GM18499 (cell line): ENCODE results near the gene SH3RF3.

Experiments
- ATAC-seq: cut with Tn5 transposase; IDR thresholded peaks from one replicate; pipeline ENCODE4 v1.9.1; 2021; ENCODE audit warnings: moderate number of reproducible peaks; ENCODE audit not compliant: insufficient read depth, unreplicated experiment

The SH3RF3 gene

DNA sequence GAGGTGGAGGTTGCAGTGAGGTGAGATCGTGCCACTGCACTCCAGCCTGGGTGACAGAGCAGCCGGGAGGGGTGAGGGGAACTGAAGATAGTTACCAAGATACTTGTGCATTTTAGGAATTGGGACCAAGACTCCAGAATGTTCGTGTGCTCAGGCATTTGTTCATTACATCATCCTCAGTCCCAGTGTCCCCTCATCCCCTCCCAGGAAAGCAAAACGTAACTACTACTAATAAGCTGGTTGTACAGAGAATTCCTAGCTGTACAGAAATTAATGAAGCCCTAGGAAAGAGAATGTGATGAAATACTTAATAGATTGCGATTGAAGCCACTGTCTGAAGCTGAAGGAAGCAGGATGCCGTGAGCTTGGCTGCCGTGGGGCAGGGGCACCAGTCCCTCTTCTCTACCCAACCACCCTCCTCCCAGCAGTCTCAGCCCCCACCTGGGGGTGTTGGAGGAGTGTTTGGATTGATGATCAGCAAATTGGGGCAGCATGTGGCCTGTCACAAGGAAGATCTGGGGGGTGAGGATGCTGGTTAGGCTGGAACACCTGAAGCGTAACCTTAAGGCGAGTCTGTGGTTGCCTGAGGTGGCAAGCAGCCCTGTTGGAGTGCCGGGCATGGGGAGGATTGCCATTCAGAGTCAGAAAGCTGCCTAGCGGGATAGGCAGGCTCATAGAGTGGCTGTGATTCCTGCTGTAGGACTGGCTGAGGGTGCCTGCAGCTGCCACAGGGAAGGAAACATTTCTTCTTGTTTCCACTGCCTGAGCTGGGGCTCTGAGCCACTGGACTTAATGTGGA lies 140.9 kb downstream of the SH3RF3 start:
- no peak for ATAC-seq

DNA sequence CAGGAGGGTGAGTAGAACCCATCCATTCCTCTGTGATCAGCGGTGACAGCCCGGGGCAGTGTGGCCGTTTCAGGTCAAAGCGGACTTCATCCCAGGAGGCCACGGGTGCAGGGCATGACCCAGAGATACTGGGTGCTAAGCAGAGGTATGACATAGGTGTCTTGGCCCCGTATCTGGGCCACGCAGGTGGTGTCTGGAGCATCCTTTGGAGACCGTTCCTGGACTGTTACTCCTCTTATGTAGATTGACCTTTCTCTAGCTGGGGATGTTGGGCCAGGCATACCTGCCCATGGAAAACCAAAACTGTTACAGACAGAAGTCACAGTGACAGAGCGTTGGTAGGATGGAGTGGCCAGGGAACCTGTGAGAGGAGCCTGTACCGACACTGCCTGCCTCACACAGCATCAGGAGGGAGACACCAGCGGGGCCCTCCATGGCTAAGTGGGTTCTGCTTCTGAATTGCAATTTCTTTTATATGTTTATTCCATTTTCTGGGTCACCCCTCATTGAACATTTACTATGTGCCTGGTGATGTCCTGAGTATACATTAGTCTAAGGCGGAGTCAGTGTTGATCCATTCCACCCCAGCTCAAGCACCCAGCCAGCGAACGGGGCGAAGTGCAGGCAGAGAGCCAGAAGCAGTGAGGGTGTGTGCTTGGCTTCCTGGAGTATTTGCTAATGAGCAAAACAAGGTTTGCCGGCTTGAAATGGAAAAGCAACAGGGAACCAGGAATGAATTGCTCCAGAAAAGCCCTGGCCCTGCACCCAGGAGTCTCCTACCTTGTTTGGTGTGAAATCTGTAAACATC lies 141.7 kb downstream of the SH3RF3 start:
- ATAC-seq: no peak

DNA sequence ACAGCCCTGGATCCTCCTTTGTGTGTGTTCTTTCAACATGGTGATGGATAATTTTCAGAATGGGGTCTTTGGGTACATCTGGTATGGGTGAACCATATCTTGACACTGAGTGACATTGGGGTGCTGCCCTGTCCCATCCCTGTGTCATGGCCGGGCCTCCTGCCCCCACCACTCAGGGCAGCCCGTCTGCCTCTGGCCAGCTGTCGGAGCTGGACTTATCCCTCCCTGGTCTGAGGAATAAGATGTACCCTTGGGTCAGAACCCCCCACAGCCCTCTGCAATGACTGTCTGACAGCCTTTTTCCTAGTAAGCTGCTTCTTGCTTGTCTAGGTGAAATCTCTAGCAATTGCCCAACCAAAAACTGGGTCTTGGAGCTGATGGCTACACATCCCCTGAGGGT lies 142.9 kb downstream of the SH3RF3 start:
- no peak for ATAC-seq

DNA sequence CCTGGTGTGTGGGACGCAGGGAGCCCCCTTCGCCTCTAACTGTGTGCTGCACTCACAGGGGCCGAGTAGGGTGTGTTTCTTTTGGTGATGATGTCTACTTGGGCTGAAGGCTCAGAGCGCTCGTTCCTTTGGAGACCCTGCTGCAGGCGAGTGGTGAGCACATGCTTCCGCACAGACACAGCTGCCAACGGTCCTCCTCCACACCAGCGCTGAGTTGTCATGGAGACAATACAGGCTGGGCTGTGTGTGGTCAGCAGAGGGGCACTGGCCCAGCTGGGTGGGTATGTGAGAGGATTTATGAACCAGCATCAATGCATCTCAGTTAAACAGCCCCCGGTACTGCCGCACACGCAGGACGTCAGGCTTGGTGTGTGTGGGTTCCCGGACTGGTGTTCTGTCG lies 143.5 kb downstream of the SH3RF3 start:
- ATAC-seq: no peak

DNA sequence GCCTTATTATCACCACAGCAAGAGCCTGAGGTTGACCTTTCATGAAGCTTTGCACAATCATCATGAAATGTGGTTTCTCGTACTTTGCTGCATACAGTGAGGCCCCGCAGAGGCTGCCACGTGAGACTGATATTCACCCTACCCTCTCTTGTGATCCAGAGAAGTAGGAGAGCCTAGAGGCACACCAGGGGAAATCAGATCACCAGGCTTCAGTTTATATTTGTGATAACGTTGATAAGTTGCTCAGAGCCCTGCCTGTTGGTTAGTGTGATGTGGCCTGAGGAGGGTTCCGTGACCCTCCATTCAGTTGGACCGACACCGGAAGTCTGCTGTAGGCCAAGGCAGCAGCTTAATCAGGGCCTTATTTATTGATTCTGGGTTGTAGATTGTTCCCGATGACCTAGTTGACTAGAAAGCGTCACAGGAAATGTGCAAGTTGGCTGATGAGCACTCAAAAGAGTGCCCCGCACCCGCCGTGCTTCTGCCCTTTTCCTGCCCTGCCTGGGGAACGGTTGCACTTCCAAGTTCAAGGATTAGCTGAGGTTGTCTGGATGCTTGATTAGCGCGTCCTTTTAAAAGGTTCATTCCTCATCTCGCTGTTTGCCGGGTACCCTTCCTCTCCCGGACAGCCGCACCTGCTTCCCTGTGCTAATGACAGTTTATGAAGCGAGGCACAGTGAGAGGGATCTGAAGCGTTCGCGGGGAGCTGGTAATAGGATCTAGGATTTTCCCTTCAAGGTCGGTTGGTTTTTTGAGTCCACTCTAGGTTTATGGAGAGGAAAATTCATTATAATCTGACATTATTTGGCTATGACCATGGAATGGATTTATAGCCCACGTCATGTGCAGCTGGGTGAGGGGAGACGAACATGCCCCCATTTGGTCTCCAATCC lies 146.4 kb downstream of the SH3RF3 start:
- ATAC-seq: no peak

DNA sequence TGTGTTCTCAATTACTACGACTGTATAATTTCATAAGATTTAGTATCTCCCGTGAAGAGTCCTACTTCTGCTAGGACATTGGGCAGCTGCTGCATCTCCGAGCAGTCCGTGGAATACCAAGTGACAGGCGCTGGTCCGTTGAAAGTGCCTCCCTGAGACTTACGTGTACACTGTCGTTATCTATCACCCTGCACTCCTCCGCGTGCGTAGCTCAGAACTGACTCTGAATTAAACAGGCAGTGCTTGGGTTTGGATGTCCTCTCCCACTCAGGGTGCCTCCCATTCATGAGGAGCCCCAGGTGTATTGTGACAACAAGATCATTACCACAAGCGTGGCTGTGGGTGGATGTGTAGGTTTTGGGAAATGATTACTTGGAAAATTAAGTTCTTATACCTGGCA lies 148.4 kb downstream of the SH3RF3 start:
- no peak for ATAC-seq

DNA sequence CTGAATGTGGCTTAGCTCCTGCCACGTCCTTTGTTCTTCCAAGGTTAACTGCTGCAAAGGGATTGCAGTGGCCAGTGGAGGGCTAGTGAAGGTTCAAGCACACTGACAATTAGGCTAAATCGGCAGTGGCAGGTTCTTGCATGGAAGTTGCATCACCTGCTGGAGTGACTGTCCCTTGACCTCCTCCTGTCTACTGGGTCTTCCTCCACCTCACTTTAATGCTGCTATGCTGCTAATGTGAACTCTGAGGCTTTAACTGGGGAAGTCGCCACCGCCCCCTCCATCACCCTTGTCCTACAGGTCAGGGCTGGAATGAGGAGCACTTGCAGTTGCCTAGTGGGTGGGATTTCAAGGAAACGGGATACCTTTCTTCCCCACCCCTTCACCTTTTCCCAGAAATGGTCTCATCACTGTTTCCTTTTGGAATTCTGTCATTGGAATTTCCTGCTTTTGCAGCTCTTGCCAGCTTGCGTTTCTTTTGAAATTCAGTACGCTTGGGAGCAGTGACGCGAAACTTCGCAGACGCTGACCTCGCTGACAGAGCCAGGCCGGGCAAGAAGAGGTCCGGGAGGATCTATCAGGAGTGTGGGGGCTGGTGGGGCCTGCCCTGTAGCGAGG lies 150.3 kb downstream of the SH3RF3 start:
- ATAC-seq: no peak

DNA sequence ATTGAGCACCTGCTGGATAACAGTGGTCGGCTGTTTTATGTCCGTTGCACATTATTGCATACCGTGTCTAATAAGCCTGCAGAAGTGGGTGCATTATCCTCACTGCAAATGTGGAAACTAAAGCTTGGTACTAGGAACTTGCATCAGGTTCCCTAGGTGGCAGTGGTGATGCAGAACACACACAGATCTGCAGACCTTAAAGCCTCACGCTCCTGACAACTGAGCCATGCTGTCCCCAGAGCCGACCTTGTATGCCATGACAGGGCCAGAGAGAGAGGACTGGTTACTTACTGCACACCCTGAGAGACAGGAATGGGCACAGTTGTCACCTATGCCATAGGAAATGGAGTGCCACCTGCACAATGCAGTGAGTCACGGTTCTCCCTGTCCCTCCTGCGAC lies 151.8 kb downstream of the SH3RF3 start:
- ATAC-seq: no peak

DNA sequence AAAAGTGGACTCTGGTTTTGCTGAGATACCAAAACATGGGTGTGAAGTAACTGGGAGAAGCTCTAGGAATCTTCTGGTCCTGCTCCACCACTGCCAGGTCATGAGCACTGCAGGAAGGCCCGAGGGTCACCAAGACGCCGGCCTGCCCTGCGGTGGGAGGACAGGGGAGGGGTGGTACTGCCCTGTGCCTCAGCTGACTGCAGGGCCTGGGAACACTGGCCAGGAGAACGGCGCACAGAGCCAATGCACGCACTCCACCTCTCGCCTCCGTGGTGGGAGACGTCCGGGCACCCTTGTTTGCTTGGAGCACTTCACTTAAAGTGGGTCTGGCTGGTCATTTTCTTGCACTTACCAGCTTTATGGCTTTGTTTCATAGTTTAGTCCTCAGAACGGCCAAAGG lies 153.4 kb downstream of the SH3RF3 start:
- no peak for ATAC-seq

DNA sequence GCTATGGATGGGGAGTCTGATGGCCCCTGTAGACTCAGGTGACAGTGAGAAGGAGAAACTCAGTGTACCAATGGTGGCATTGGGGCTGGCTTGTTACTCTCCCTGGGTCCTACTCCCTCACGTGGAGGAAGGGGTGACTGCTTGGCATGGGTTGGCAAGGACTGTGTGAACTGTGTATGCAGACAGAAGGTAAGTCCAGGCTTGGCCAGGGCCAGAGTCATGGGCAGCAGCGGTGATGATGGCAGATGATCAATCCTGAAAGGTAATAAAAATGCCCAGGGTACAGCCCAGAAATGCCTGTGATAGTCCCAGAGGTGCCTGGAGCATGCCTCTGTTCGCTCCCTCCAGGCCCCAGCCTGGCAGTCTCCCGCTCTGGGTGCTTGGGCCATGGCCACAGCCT lies 153.9 kb downstream of the SH3RF3 start:
- ATAC-seq: no peak

DNA sequence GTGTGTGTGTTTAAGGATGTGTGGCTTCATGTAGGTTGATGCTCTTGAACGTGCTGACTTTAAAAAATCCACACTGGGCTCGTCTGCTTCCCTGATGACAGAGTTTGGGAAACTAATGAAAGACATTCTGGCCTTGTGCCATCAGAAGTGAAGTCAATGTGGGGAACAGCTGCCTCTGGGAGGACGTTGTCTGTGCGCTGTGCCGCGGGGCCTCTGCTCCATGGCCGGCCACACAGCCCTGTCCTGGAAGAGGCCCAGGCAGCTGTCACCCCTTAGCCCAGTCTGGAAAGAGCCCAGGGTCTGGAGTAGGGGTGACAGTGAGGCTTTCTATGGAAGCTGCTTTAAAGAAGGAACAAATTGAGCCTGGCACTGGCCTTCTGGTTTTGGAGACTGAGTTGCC lies 155.8 kb downstream of the SH3RF3 start:
- ATAC-seq: no peak

DNA sequence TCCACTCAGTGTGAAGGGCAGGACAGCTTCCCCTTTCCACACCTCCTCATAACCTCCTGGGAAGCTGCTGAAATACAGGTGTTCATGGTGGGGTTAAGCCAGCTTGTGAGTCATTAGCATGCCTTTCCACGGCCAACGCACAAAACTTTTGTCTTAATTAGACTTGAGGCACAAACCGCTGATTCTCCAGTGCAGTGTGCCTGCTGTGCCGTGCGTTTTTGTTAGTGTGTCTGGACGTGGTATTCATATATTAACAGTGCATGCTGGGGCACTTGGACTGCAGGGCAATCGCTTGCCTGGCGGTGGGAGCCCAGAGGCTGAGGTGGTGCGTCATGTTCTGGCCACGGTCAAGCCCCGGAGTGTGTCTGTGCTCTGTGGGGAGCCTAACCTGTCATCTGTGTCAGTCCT lies 156.2 kb downstream of the SH3RF3 start:
- ATAC-seq: no peak

DNA sequence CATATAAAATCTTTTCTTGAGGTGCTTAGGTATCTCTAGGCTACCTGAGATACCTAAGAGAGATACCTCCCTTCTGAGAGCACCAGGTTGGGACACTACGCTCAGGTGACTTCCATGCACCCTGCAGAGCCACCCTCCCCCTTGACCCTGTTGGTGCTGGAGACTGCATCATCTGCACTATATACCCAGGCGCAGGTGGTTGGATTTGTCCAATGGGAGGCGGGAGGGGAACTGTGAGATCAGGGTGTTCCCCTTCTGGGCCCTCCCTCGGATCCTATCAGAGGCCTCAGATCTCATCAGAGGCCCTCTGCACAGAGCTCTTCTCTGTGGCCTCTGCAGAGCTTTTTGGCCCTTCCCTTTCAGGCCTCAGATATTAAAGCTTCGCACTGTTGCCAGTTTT lies 158.4 kb downstream of the SH3RF3 start:
- ATAC-seq: no peak

DNA sequence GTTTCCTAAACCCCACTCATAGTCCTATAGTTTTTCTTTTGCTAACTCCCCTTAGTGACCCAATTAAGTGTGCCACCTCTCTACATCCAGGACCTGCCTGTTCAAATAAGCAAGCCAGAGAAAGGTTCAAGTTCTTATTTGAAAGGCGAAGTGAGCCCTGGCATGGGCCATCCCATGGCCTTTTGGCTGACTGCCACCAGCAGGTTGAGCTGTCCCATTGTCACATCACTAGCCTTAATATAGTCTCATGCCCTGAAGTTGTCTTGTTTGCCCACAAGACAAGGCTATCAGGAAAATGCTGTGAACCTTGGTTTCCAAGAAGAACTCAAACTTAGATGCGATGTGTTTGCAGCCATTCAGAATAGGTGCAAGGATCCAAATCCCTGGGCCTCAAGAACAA lies 158.8 kb downstream of the SH3RF3 start:
- no peak for ATAC-seq

DNA sequence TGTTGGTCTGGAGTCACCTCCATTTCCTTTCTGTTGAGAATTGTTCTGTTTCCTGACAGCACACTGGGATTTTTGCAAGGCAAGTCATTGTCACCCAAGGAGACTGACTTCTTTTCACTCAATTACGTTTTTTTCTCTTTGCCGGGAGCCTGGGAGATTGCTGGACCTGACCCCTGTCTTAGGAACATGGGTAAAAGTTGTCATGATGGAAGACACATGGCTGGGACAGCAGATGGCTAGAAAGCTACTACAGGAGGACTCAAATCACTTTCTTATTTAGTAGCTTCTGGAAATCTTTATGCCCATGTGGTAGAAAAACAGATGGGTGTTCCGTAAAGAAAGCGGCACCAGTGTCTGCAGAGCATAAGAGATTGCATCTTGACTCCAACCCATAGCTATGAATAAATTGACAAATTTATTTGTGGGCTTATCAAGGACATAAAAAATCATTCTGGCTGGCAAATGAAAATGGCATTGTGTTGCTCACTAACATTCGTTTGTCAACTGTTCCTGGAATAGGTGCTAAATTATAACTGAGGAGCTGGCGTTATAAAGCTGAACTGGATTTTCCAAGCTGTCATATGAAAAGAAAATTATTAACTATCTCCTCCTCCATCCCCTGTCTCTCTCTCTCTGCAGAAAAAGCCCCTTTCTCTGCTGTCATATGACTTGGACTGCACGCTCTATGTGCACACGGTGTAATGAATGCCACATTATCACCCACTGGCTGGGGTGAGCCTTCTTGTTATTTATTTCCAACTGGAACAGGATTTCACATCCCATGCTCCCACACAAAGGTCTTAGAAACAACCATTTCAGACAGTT lies 159.8 kb downstream of the SH3RF3 start:
- ATAC-seq: no peak

DNA sequence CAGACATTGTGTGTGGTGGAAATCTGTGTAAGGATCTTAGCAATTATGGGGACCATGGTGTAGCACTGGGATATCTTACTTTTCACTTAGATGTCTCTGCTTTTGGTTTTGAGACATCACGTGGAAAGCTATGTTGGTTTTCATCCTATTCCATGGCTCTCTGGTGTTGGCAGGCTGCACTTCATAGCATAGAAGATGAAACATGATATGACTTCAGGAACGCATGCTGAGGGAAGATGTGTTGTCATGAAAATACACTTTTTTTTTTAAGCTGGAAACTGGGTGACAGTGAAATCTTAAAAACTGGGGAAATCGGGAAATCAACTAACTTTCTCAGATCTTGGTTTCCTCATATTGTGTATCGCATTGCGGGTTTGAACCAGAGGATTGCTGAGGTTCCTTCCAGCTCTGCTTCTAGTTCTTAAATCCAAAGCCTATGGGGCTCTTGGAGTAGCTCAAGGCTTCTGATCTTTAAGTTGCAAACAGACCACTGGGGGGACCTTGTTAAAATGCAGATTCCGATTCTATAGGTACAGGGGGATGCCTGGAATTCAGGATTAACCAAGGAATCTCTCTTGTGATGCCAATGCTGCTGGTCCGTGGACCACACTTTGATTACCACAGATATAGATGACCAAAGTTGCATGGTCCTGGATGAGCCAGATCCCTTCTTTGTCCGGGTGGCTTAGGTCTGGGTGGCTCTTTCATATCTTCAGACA lies 160.7 kb downstream of the SH3RF3 start:
- no peak for ATAC-seq

DNA sequence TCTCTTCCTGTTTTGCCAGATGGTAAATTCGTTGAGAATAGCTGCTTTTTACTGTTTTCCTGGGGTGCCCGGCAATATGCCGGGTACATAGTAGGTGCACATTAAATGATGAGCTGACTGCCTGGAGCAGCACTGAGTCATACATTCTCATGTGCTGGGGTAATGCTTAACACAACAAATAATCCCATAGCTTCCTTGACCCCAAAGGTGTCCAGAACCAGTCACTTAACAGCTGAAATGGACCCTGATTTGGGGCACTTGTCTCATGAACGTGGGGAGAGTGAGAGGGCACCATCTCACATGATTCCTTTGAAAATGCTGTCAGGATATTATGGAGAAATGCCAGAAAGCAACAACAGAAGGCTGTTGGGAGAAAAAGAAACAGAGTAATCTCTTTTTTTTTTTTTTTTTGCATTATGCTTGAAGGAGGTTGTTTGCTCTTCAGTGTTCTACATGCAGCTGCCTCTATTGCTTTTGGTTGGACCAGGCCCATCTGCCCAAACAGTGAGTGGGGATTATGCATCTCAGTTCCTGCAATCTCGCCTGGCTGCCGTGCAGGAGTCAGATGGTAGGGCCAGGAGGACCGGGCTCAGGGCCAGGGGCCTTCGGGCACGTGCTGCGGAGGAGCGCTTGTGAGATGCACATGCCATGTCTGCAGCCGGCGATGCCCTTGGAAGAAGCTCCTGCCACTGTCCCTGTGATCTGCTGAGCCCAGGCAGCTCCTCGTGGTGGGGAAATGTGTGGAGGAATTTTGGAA lies 162.1 kb downstream of the SH3RF3 start:
- ATAC-seq: no peak

DNA sequence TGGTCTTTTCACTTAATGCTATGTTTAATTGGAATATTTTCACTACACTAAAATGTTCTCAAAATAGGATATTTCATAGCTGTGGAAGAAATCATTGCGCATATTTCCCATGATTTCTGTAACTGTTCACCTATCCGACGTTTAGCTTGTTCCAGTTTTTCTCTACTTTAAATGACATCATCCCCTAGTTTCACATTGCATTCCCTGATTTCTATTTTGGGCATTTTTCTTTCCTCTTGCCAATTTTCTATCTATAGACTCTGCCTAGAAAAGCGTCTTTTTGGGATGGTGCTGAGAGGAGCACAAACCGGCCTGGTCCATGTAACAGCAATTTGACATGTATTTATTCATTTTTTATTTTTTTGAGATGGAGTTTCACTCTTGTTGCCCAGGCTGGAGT lies 163.4 kb downstream of the SH3RF3 start:
- ATAC-seq: no peak
